Measurements from ENCODE around the gene SAP30BP. TPM values are rescaled to one million over a fixed set of nuclear protein-coding genes. Genes with fewer than 3 reads are reported as not detected.

Gene SAP30BP
- total and polyA plus RNA-seq, 2 experiments from 2014 or later = 44.9 to 97.9 TPM

GRCh38 chr17:75753514-75754377 is 86.6 kb downstream of the SAP30BP start:
- Histone ChIP-seq H2AFZ (peak overlapping the region; percentile 93; the same call in 1 of the 2 replicates), H3K36me3 (ENCODE audit: insufficient read depth) (no peaks in the 10 kb centered on the region), H3K4me1 (ENCODE audit: insufficient read depth) (no peaks in the 10 kb centered on the region), H3K27ac (ENCODE audit: low read depth) (no peak overlapping the region), H3K79me2 (replicated peaks; ENCODE audit: insufficient read depth) (no peaks in the 10 kb centered on the region), H3K27me3 (ENCODE audit: insufficient read depth) (no peaks in the 10 kb centered on the region), H3F3A (replicated peaks; ENCODE audit: low read depth) (peaks cover 7% of the 10 kb centered on the region; the same call in 1 of the 2 replicates), H3K9me2 (ENCODE audit: insufficient read depth) (no peaks in the 10 kb centered on the region), H4K20me1 (replicated peaks; ENCODE audit: insufficient read depth) (no peaks in the 10 kb centered on the region), H3K4me3 (peak overlapping the region; percentile 53), H3K4me2 (peak overlapping the region; percentile 73)
- H3K36me3 Mint-ChIP-seq (ENCODE audit: low read depth) = no peaks in the 10 kb centered on the region
- DNase-seq (ENCODE audit: low spot score) = peak; percentile 92
- TF ChIP-seq ZNF114 (CRISPR knock-in tag; IDR thresholded peaks at IDR 0.05) = no peak
- TF ChIP-seq CREB1 (CRISPR knock-in tag; IDR thresholded peaks at IDR 0.05; ENCODE audit: low read depth) = peak; percentile 53
- TF ChIP-seq POLR2AphosphoS5 (IDR thresholded peaks at IDR 0.05; ENCODE audit: low read depth) = peak; percentile 28; the same call in 1 of the 2 replicates
- no peak for TF ChIP-seq ZNF331 (CRISPR knock-in tag; IDR thresholded peaks at IDR 0.05; ENCODE audit: low read depth)
- TF ChIP-seq, protein P1, sequence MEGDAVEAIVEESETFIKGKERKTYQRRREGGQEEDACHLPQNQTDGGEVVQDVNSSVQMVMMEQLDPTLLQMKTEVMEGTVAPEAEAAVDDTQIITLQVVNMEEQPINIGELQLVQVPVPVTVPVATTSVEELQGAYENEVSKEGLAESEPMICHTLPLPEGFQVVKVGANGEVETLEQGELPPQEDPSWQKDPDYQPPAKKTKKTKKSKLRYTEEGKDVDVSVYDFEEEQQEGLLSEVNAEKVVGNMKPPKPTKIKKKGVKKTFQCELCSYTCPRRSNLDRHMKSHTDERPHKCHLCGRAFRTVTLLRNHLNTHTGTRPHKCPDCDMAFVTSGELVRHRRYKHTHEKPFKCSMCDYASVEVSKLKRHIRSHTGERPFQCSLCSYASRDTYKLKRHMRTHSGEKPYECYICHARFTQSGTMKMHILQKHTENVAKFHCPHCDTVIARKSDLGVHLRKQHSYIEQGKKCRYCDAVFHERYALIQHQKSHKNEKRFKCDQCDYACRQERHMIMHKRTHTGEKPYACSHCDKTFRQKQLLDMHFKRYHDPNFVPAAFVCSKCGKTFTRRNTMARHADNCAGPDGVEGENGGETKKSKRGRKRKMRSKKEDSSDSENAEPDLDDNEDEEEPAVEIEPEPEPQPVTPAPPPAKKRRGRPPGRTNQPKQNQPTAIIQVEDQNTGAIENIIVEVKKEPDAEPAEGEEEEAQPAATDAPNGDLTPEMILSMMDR (conservative IDR thresholded peaks at IDR 0.05; ENCODE audit: low read depth in 2 of 2) = peak; percentile 57 to 68
- TF ChIP-seq JUNB (IDR thresholded peaks at IDR 0.05; ENCODE audit: unreplicated experiment) = no peak
- peaks cover 8% of the 10 kb centered on the region for H3K4me1 Mint-ChIP-seq
- peaks cover 24% of the 10 kb centered on the region for H3K27me3 Mint-ChIP-seq (ENCODE audit: insufficient read depth, low read depth, poor library complexity)
- no peaks in the 10 kb centered on the region for H3K9me3 Mint-ChIP-seq
- ATAC-seq = peak; percentile 59
- peak overlapping the region; percentile 55; the same call in 2 of the 3 replicates for H3K4me3 Mint-ChIP-seq
- no peak overlapping the region for H3K27ac Mint-ChIP-seq

- H3F3A ChIP-seq (replicated peaks; ENCODE audit: low read depth) = peaks cover 4% of the 10 kb centered on the region; the same call in 1 of the 2 replicates
- H3K27ac ChIP-seq (ENCODE audit: low read depth) = no peak overlapping the region
- H3K9me3 Mint-ChIP-seq = no peaks in the 10 kb centered on the region
- no peak overlapping the region for H3K27ac Mint-ChIP-seq
- H3K4me1 Mint-ChIP-seq = peaks cover 13% of the 10 kb centered on the region
- no peaks in the 10 kb centered on the region for H3K27me3 ChIP-seq (ENCODE audit: insufficient read depth)
- H2AFZ ChIP-seq = no peak overlapping the region
- H3K4me2 ChIP-seq = no peak overlapping the region; the same call in 1 of the 2 replicates
- H4K20me1 ChIP-seq (replicated peaks; ENCODE audit: insufficient read depth) = no peaks in the 10 kb centered on the region
- no peaks in the 10 kb centered on the region for H3K79me2 ChIP-seq (replicated peaks; ENCODE audit: insufficient read depth)
- DNase-seq (ENCODE audit: low spot score) (no peak), ATAC-seq (no peak)
- no peaks in the 10 kb centered on the region for H3K36me3 Mint-ChIP-seq (ENCODE audit: low read depth)
- no peaks in the 10 kb centered on the region for H3K9me2 ChIP-seq (ENCODE audit: insufficient read depth)
- peak overlapping the region; percentile 53; the same call in 1 of the 2 replicates for H3K4me3 ChIP-seq
- no peaks in the 10 kb centered on the region for H3K36me3 ChIP-seq (ENCODE audit: insufficient read depth)
- H3K27me3 Mint-ChIP-seq (ENCODE audit: insufficient read depth, low read depth, poor library complexity) = peaks cover 24% of the 10 kb centered on the region
- no peaks in the 10 kb centered on the region for H3K4me1 ChIP-seq (ENCODE audit: insufficient read depth)
- H3K4me3 Mint-ChIP-seq = peak overlapping the region; percentile 8; the same call in 2 of the 3 replicates
- no peak for TF ChIP-seq REST (IDR thresholded peaks at IDR 0.05; ENCODE audit: unreplicated experiment)
- no peak for TF ChIP-seq ZNF331 (CRISPR knock-in tag; IDR thresholded peaks at IDR 0.05; ENCODE audit: low read depth)
These were observed 87.5 kb downstream of the SAP30BP start for GRCh38 chr17:75754378-75755204.

Measured in GM23338 (cell line).